NB4 (cell line): ENCODE measurements around the gene PRDX5.

Source experiments
- DNase-seq: peaks from one replicate; pipeline ENCODE4 v3.0.0; 2010; ENCODE audit warnings: low read depth
- H3K4me3 ChIP-seq: one replicate; pipeline ENCODE4 v1.5.1; 2011; ENCODE audit warnings: mild to moderate bottlenecking, low read depth, low read length, moderate library complexity
- MYC ChIP-seq: IDR thresholded peaks from 2 replicates; pipeline ENCODE4 v1.6.1; 2011; ENCODE audit warnings: low read depth, low read length
- POLR2A ChIP-seq: IDR thresholded peaks from 2 replicates; pipeline ENCODE4 v1.6.1; 2011; ENCODE audit warnings: mild to moderate bottlenecking; ENCODE audit not compliant: insufficient read length; ENCODE audit errors: extremely low read depth
- TF ChIP-seq, protein P1 (sequence below): IDR thresholded peaks from one replicate; pipeline ENCODE4 v1.5.1; 2012; ENCODE audit warnings: low read depth, low read length
- TF ChIP-seq, protein P2 (sequence below): IDR thresholded peaks from 2 replicates; pipeline ENCODE4 v1.6.1; 2011; ENCODE audit warnings: low read depth, low read length

PRDX5 gene

DNA sequence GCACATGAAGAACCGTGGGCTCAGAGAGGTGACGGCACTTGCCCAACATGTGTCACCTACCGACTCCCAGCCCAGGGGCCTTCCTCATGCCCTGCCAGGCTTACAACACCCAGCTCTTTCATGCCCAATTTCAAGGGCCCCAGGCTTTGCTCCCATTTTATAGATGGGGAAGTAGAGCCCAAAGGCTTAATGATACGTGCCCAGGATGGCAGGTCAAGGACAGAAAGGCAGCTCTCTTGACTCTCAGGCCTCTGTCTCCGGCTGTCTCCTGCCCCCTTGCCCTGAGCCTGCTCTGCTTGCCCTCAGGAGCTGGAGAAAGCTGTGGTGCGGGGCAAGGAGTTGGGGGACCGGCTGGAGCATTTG, 31.1 kb downstream of the PRDX5 start:
- TF ChIP-seq MYC (no peak), POLR2A (no peak)
- TF ChIP-seq, protein P1, sequence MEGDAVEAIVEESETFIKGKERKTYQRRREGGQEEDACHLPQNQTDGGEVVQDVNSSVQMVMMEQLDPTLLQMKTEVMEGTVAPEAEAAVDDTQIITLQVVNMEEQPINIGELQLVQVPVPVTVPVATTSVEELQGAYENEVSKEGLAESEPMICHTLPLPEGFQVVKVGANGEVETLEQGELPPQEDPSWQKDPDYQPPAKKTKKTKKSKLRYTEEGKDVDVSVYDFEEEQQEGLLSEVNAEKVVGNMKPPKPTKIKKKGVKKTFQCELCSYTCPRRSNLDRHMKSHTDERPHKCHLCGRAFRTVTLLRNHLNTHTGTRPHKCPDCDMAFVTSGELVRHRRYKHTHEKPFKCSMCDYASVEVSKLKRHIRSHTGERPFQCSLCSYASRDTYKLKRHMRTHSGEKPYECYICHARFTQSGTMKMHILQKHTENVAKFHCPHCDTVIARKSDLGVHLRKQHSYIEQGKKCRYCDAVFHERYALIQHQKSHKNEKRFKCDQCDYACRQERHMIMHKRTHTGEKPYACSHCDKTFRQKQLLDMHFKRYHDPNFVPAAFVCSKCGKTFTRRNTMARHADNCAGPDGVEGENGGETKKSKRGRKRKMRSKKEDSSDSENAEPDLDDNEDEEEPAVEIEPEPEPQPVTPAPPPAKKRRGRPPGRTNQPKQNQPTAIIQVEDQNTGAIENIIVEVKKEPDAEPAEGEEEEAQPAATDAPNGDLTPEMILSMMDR, result no peak
- TF ChIP-seq, protein P2, sequence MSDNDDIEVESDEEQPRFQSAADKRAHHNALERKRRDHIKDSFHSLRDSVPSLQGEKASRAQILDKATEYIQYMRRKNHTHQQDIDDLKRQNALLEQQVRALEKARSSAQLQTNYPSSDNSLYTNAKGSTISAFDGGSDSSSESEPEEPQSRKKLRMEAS, result no peak
- DNase-seq, result no peak
- no peak overlapping the region for H3K4me3 ChIP-seq

DNA sequence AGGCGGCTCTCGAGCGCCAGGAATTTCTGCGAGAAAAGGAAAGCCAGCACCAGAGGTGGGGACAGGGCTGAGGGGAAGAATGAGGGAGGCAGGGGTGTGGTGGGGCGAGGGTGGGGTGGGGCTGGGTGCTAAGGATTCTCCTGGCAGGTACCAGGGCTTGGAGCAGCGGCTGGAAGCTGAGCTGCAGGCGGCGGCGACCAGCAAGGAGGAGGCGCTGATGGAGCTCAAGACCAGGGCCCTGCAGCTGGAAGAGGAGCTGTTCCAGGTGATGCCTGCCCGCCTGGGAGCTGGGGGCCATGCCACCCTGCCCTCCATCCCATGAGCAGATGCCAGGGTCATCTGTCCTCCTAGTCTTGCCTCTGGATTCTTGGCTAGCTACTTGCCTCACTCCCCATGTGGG, 31.5 kb downstream of the PRDX5 start:
- H3K4me3 ChIP-seq, result no peak overlapping the region

DNA sequence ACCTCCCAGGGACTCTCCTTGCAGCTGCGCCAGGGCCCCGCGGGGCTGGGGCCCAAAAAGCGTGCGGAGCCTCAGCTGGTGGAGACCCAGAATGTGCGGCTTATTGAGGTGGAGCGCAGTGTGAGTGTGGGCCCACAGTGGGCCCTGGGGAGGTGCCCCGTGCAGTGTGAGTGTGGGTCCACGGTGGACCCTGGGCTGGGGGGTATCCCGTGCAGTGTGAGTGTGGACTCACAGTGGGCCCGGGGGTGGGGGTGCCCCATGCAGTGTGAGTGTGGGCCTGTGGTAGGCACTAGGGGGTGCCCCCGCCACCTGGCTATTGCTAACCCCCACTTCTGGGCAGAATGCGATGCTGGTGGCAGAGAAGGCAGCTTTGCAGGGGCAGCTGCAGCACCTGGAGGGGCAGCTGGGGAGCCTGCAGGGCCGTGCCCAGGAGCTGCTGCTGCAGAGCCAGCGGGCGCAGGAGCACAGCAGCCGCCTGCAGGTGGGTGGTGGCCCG, 33.3 kb downstream of the PRDX5 start:
- H3K4me3 ChIP-seq, result no peak overlapping the region
- TF ChIP-seq MYC (no peak), POLR2A (no peak)
- TF ChIP-seq, protein P1, result no peak
- TF ChIP-seq, protein P2, result no peak
- DNase-seq, result no peak

More for the DNA sequence above, 31.5 kb downstream of the PRDX5 start:
- no peak for DNase-seq
- no peak for TF ChIP-seq MYC
- no peak for TF ChIP-seq POLR2A
- TF ChIP-seq, protein P1, result no peak

DNA sequence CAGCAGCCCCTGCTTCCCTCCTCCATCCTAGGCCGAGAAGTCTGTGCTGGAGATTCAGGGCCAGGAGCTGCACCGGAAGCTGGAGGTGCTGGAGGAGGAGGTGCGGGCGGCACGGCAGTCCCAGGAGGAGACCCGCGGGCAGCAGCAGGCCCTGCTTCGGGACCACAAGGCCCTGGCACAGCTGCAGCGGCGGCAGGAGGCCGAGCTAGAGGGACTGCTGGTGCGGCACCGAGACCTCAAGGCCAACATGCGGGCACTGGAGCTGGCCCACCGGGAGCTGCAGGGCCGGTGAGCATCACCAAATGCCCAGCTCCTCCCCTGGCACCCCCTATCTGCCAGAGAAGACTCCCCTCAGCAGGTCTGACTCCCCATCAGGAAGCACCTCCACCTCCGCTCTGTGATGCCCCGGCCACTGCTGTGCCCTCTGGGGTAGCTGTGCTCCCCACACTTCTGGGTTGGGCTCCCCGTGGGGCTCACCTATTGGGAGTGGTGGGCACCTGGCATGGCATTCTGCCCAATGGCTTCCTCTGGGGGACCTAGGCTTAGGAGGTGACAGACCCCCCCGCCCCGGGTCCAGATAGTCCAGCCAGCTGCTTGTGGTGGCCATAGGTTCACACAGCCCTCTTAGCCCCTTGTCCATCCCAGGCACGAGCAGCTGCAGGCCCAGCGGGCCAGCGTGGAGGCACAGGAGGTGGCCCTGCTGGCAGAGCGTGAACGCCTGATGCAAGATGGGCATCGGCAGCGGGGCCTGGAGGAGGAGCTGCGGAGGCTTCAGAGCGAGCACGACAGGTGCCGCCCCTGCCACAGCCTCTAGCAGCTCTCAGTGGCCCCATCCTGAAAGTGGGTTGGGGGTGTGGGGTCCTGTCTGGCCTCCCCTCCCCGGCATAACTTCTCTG, 34.4 kb downstream of the PRDX5 start:
- TF ChIP-seq, protein P2, result no peak
- TF ChIP-seq, protein P1, result no peak
- no peak for TF ChIP-seq POLR2A
- TF ChIP-seq MYC, result no peak
- DNase-seq, result no peak
- H3K4me3 ChIP-seq, result no peak overlapping the region

DNA sequence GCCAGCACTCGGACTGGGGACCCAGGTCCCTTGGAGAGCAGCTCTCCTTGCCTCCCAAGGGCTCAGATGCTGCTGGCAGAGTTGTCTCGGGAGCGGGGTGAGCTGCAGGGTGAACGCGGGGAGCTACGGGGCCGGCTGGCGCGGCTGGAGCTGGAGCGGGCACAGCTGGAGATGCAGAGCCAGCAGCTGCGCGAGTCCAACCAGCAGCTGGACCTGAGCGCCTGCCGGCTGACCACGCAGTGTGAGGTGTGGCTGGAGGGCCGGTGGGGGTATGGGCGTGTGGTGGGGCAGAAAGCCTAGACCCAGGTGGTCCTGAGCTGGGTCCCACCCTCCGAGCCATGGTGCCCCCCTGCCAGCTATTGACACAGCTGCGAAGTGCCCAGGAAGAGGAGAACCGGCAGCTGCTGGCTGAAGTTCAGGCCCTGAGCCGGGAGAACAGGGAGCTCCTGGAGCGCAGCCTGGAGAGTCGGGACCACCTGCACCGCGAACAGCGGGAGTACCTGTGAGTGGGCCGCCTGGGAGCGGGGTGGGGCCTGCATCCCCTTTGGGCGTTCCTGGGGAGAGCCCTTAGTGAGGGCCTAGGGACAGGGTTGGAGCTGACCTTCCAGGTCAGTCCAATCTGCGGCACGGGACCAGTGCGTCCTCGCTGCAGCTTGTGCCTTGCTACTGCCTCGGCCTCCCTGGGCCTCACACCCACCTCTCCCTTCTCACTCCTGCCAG, 35.2 kb downstream of the PRDX5 start:
- H3K4me3 ChIP-seq, result no peak overlapping the region
- TF ChIP-seq POLR2A (no peak), MYC (no peak)
- TF ChIP-seq, protein P1, result no peak
- TF ChIP-seq, protein P2, result no peak
- DNase-seq, result no peak
